ENCODE results near the gene CEACAM19.

CEACAM19 gene

DNA sequence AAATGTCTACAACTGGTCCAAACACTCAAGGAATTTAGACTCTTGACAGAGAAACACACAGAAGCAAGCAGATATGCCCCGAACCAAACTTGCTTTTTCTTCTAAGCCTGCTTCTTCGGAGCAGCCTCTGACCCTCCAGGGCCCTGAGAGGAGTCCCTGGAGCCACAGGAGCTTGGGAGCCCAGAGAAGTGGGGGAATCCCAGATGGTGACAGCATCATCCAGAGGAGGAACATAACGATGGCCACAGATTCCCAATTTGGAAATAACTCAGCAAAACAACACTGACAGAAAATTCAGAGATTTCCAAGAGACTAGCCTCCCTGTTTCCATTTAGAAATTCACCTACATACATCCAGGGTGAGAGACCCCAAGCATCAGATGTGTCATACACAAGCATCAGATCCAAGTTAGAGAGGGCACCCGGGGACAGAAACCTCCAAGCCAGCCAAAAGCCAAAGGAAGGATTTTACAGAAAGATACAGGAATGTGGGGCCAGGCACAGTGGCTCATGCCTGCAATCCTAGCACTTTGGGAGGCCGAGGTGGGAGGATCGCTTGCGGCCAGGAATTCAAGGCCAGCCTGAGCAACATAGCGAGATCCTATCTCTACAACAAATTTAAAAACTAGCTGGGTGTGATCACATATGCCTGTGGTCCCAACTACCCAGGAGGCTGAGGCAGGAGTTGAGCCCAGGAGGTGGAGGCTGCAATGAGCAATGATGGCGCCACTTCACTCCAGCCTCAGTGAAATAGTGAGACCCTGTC lies 29.6 kb upstream of the CEACAM19 start:
- FAIRE-seq, result no peak
- DNase-seq (ENCODE audit: insufficient read length, low spot score), result no peak
- TF ChIP-seq CTCF (IDR thresholded peaks at IDR 0.05; ENCODE audit: insufficient read depth, missing control alignments), result no peak

- no peak for TF ChIP-seq CTCF (IDR thresholded peaks at IDR 0.05; ENCODE audit: insufficient read depth, missing control alignments)
- no peak for DNase-seq (ENCODE audit: insufficient read length, low spot score)
- FAIRE-seq, result no peak
Measured at GRCh38 chr19:44642377-44642776, 28.9 kb upstream of the CEACAM19 start.

DNA sequence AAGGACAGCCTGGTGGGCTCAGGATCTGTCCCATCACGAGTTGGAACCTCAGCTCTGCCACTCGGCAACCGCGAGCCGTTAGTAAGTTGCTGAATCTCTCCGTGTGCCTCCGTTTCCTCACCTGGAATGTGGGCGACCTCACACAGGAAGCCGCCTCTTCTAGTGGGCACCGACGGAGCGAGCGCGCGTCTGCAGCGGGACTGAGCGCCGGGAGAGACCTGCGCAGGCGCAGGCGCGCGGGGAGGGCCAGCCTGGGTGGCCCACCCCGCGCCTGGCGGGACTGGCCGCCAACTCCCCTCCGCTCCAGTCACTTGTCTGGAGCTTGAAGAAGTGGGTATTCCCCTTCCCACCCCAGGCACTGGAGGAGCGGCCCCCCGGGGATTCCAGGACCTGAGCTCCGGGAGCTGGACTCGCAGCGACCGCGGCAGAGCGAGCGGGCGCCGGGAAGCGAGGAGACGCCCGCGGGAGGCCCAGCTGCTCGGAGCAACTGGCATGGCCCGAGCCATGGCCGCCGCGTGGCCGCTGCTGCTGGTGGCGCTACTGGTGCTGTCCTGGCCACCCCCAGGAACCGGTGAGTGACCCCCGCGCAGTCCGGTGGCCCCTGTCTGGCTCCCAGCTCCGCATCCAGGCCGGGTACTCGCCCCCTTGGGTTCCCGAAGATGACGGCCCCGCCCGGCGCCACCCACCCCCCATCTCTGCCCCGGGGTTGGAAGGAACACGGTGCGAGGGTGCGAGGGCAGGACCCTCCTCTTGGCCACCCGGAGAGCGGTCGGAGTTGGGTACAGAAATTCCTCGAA lies 27.5 kb upstream of the CEACAM19 start, which contains the start of gene PVR:
PVR (plus strand) TSS at position 306 of the 797 bp plus-strand sequence; CDS start at position 493, 187 bp downstream.
- TF ChIP-seq CTCF (IDR thresholded peaks at IDR 0.05; ENCODE audit: insufficient read depth, missing control alignments), result no peak
- FAIRE-seq (no peak), DNase-seq (ENCODE audit: insufficient read length, low spot score) (peak; percentile 88)

- DNase-seq (ENCODE audit: insufficient read length, low spot score), result peak; percentile 54
- no peak for TF ChIP-seq CTCF (IDR thresholded peaks at IDR 0.05; ENCODE audit: insufficient read depth, missing control alignments)
- no peak for FAIRE-seq
Measured at GRCh38 chr19:44644402-44645016, 26.8 kb upstream of the CEACAM19 start.

DNA sequence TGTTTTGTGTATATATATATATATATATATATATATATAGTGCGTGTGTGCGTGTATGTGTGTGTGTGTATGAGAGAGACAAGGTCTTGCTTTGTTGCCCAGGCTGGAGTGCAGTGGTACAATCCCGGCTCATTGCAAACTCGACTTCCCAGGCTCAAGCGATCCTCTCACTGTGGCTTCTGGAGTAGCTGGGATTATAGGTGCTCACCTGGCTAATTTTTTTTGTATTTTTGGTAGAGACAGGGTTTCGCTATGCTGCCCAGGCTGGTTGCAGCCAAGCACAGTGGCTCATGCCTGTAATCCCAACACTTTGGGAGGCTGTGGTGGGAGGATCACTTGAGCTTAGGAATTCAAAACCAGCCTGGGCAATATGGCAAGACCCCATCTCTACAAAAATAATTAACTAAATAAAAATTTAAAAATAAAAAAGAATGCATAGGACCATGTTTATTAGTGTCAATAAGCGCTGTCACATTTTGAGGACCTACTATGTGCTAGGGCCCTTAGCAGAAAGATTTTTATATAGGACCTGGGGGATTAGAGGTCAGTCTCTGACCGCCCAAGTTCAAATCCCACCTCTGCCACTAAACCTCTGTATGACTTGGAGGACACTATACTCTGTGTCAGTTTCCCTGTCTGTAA lies 25.8 kb upstream of the CEACAM19 start:
- no peak for TF ChIP-seq CTCF (IDR thresholded peaks at IDR 0.05; ENCODE audit: insufficient read depth, missing control alignments)
- FAIRE-seq (no peak), DNase-seq (ENCODE audit: insufficient read length, low spot score) (no peak)

GRCh38 chr19:44646049-44646416 lies 25.2 kb upstream of the CEACAM19 start:
- TF ChIP-seq CTCF (IDR thresholded peaks at IDR 0.05; ENCODE audit: insufficient read depth, missing control alignments), result no peak
- no peak for FAIRE-seq
- no peak for DNase-seq (ENCODE audit: insufficient read length, low spot score)
